Right ventricle myocardium inferior (tissue), 1 donor: ENCODE results near the gene SLC25A26. TPM values are rescaled to one million over a fixed set of nuclear protein-coding genes. Genes with fewer than 3 reads are reported as not detected.
"Not testable (repeated sequence)": the region's sequence is repeated elsewhere in the genome, so short reads cannot be mapped to it uniquely, and the experiment has no call there.

ENCODE experiments used
- ATAC-seq: fragments of 200-7000 bp; cut with Tn5 transposase; one replicate; pipeline ENCODE4 v1.9.1; 2020; ENCODE audit warnings: mild to moderate bottlenecking, moderate library complexity
- DNase-seq: peaks from one replicate; pipeline ENCODE4 v3.0.0; 2021; ENCODE audit errors: missing footprints
- intact Hi-C: fragments of 100-400 bp; cut with DNase I; formaldehyde crosslinking; loops from one replicate; pipeline ENCODE4 v1.11.0; 2022
- total RNA-seq: library from RNA; stranded (reverse); fragmentation: NEBNext Ultra II Directional; extraction: Animal tissue kit (Norgen Biotek cat#: 25700); gene quantifications from one replicate; pipeline ENCODE4 v1.2.1, GENCODE V29; 2021
- donor health status: DM: no; HTN: yes; CAD: no; lungs with severe emphysema.

Gene SLC25A26
- total RNA-seq, 1 donor from 2014 or later, result 45.9 TPM

GRCh38 chr3:66299085-66299484 lies 78.3 kb downstream of the SLC25A26 start:
- ATAC-seq, intact Hi-C loops, DNase-seq: not testable (repeated sequence)

- ATAC-seq (no peak), DNase-seq (no peak)
- intact Hi-C loops, result no loop called here
Observed at GRCh38 chr3:66299891-66300290, 79.1 kb downstream of the SLC25A26 start.

DNA sequence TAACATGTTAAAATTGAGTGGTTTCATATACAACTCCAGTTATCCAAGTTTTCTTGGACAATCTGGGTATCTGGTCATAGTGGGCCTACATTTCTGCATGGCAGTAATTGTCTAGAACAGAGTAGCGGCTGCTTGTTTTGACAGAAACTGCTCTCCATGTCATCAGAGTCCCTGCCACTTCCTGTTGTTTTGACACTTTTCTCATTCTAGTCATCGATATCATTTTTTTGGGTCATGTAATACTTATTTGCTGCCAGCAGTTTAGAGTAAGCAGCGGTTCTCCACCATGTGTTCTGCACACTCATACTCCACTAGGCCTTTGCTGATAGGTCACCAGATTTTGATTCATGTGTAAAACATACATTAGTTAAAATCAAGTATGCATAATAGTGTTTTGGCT lies 81.5 kb downstream of the SLC25A26 start:
- intact Hi-C loops, result no loop called here
- DNase-seq (no peak), ATAC-seq (peak; percentile 34)

- DNase-seq (no peak), ATAC-seq (no peak)
- intact Hi-C loops, result no loop called here
Observed at GRCh38 chr3:66303491-66303901, 82.7 kb downstream of the SLC25A26 start.

- no peak for ATAC-seq
- intact Hi-C loops, result no loop called here
- no peak for DNase-seq
Observed at GRCh38 chr3:66304293-66304692, 83.5 kb downstream of the SLC25A26 start.

- ATAC-seq, DNase-seq, intact Hi-C loops: not testable (repeated sequence)
Observed at GRCh38 chr3:66306086-66306485, 85.3 kb downstream of the SLC25A26 start.

DNA sequence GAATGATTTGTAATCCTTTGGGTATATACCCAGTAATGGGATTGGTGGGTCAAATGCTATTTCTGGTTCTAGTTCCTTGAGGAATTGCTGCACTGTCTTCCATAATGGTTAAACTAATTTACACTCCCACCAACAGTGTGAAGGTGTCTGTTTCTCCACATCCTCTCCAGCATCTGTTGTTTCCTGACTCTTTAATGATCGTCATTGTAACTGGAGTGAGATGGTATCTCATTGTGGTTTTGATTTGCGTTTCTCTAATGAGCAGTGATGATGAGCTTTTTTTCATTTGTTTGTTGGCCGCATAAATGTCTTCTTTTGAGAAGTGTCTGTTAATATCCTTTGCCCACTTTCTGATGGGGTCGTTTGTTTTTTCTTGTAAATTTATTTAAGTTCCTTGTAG lies 86.2 kb downstream of the SLC25A26 start:
- intact Hi-C loops, ATAC-seq: not testable (repeated sequence)

GRCh38 chr3:66312039-66312438 lies 91.2 kb downstream of the SLC25A26 start:
- DNase-seq, result no peak
- intact Hi-C loops, result no loop called here
- ATAC-seq, result no peak

More for the DNA sequence above, 86.2 kb downstream of the SLC25A26 start:
- not testable (repeated sequence) for DNase-seq

DNA sequence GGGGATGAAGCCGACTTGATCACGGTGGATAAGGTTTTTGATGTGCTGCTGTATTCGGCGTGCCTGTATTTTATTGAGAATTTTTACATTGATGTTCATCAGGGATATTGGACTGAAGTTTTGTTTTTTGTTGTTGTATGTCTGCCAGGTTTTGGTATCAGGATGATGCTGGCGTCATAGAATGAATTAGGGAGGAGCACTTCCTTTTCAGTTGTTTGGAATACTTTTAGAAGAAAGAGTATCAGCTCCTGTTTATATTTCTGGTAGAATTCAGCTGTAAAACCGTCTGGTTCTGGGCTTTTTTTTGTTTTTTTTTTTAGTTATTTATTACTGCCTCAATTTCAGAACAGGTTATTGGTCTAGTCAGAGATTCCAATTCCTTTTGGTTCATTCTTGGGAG lies 93.7 kb downstream of the SLC25A26 start:
- intact Hi-C loops, result no loop called here
- DNase-seq, result no peak
- no peak for ATAC-seq

GRCh38 chr3:66317750-66318376 lies 97.1 kb downstream of the SLC25A26 start:
- DNase-seq, result no peak

GRCh38 chr3:66320390-66320789 lies 99.6 kb downstream of the SLC25A26 start:
- intact Hi-C loops, result no loop called here
- DNase-seq (no peak), ATAC-seq (no peak)

More at GRCh38 chr3:66317750-66318376, 97.1 kb downstream of the SLC25A26 start:
- intact Hi-C loops, result no loop called here
- ATAC-seq, result peak; percentile 16

DNA sequence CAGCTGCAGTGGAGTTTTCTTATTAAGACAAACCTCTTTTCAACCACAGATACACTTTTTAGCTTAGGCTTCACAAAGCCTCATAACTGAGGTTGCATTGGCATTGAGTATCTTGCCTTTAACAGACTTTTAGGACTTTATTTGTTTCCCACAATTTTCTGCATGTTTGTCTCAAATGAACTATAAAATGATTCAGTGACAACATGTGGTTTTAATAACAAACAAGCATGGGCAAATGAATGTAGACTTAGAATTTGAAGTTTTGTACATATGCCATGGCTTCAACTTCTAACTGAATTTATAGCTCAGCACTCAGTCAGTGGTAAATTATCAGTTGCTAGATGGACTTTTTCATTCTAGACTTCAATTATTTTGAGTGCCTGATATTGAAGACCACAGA lies 101.6 kb downstream of the SLC25A26 start:
- intact Hi-C loops, result no loop called here
- ATAC-seq (no peak), DNase-seq (no peak)

DNA sequence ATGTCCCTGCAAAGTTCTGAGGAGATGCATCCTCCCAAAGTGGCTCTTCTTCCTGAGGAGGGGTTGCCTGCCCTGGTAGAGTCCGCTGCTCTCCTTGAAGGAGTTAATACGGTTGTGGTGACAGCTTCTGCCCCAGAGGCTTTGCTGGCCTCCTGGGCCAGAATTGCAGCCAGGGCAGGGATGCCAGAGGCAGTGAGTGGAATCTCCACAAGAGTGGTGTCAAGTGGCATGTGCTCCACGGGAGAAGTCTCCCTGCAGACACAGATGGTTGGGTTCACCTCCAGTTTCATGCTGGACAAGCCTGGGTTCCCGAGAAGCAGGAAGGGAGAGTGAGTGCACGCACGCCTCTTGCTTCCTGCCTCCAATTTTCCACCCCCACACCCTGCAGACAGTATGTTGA lies 105.5 kb downstream of the SLC25A26 start:
- ATAC-seq, result peak; percentile 72
- no peak for DNase-seq
- intact Hi-C loops, result loop anchor here (5.0 kb wide), 1 partner anchor 46 kb away; no protein-coding TSS in a partner anchor

GRCh38 chr3:66335671-66336070 lies 114.9 kb downstream of the SLC25A26 start:
- intact Hi-C loops, result no loop called here
- no peak for DNase-seq
- no peak for ATAC-seq

GRCh38 chr3:66336333-66336766 lies 115.5 kb downstream of the SLC25A26 start:
- intact Hi-C loops, result no loop called here
- ATAC-seq, result no peak
- DNase-seq, result no peak

DNA sequence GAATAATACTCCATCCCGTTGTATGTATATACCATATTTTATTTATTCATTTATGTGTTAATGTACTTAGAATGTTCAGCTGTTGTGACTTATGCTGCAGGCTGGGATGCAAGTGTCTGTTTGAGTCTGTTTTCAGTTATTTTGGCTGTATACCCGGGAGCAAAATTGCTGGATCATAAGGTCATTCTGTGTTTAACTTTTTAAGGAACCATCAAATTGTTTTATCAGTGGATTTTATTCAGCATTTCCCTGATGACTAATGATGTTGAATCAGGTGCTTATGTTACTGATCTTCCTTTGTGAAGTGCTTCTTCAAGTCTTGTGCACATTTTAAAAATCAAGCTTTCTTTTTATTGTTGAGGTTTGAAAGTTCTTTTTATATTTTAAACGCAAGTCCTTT lies 118.1 kb downstream of the SLC25A26 start:
- DNase-seq, result no peak
- intact Hi-C loops, result no loop called here
- ATAC-seq, result no peak

GRCh38 chr3:66342717-66343356 lies 122.0 kb downstream of the SLC25A26 start:
- no peak for ATAC-seq
- intact Hi-C loops, result no loop called here
- no peak for DNase-seq

DNA sequence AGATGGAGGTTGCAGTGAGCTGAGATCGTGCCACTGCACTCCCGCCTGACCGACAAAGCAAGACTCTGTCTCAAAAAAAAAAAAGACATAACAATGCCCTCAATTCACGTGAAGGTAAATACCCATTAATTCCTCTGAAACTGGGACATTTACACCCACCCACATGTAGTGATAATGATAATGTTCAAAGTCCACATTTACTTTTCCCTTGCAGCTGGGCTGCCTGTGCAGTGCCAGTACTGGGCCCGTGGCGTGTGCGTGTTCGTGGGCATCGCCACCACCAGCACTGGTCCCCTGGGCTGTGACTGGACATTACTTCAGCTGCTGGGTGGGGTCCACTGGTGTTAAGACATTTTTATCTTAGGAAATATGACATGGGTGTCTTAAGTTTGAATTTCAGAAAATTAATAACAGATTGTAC lies 123.6 kb downstream of the SLC25A26 start:
- no peak for ATAC-seq
- intact Hi-C loops, result no loop called here

GRCh38 chr3:66344848-66345578 lies 124.2 kb downstream of the SLC25A26 start:
- no peak for DNase-seq
- intact Hi-C loops, result no loop called here
- no peak for ATAC-seq

More for the DNA sequence above, 123.6 kb downstream of the SLC25A26 start:
- DNase-seq, result no peak

DNA sequence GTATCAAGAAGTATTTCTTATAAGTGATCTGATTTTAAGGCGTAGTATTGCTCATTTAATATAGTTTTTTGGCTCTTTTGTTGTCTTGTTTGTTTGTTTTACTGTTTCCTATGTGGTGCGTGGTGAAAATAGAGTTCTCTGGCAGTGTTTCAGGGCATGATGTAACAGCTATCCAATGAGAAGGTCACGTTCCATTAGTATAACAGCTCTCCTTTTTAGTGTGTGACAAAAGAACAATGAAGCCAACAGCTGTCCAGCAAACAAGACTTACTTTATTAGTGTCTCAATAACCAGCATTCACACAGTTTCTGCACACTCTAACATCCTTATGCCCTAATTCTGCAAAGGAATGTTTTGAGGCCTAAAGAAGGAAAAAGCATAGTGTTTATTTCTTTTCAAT lies 127.9 kb downstream of the SLC25A26 start:
- DNase-seq, result no peak
- peak; percentile 62 for ATAC-seq
- intact Hi-C loops, result no loop called here
